ENCODE data around the gene ASB7.

- TF ChIP-seq CTCF (IDR thresholded peaks at IDR 0.05 in 4 of 5, conservative IDR thresholded peaks at IDR 0.05 in 1 of 5) = no peak
- no peak for TF ChIP-seq POLR2A (IDR thresholded peaks at IDR 0.05)
Observed at GRCh38 chr15:100570275-100570674, 32.1 kb upstream of the ASB7 start.

Measured in gastrocnemius medialis (tissue), 4 donors.